BJ (cell line): ENCODE measurements around the gene TRRAP. TPM values are rescaled to one million over a fixed set of nuclear protein-coding genes. Genes with fewer than 3 reads are reported as not detected.

Experiments
- CTCF ChIA-PET: fragments of 350-600 bp; formaldehyde crosslinking; extraction: SDS; loops from one replicate; lab custom pipeline; 2021; ENCODE audit warnings: antibody characterized with exemption, inconsistent platforms; lab: Yijun Ruan, JAX
- POLR2A ChIA-PET: fragments of 300-600 bp; sonication (Branson Sonifier 250); formaldehyde crosslinking; extraction: SDS; loops from one replicate; lab custom pipeline; 2021; ENCODE audit warnings: antibody characterized with exemption; lab: Charles Lee
- DNase-seq: peaks from one replicate; pipeline ENCODE4 v3.0.0-alpha.2; 2011; ENCODE audit warnings: low read depth
- H3K27me3 ChIP-seq: 2 replicates; pipeline ENCODE4 v1.6.0; 2011; ENCODE audit warnings: low read length; ENCODE audit not compliant: control insufficient read depth, insufficient read depth
- H3K36me3 ChIP-seq: 2 replicates; pipeline ENCODE4 v1.5.1; 2011; ENCODE audit warnings: low read length; ENCODE audit not compliant: control insufficient read depth, insufficient read depth
- H3K4me3 ChIP-seq: 2 replicates; pipeline ENCODE4 v1.5.1; 2011; ENCODE audit warnings: low read depth, mild to moderate bottlenecking, control low read depth, low read length
- polyA plus RNA-seq: library from polyadenylated mRNA; depleted of rRNA; stranded (reverse); fragments of >200 nt; gene quantifications from 2 replicates; pipeline ENCODE4 v1.2.3, GENCODE V29; 2011
- TF ChIP-seq, protein P1 (sequence below): IDR thresholded peaks from 2 replicates; pipeline ENCODE4 v1.5.1; 2011; ENCODE audit warnings: low read depth, mild to moderate bottlenecking, control low read depth, inconsistent platforms, low read length, moderate library complexity; ENCODE audit not compliant: insufficient read depth

The TRRAP gene
- polyA plus RNA-seq, 1 experiment, result 17.2 TPM

DNA sequence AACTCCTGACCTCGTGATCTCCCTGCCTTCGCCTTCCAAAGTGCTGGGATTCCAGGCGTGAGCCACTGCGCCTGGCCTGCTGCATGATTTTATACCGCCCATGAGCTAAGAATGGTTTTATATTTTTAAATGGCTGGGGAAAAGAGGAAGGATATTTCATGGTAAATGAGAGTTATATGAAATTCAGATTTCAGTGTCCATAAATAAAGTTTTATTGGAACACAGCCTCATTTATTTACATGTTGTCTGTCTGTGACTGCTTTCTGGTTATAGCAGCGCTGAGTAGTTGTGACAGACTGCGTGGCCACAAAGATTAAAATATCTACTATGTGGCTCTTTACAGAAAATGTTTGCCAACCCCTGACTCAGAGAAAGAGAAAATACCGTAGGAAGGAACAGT is 2.2 kb downstream of the TRRAP start:
- POLR2A ChIA-PET, result no interaction called here
- DNase-seq, result no peak
- Histone ChIP-seq H3K27me3 (no peaks in the 10 kb centered on the region), H3K4me3 (no peak overlapping the region), H3K36me3 (peaks cover 16% of the 10 kb centered on the region)
- TF ChIP-seq, protein P1, sequence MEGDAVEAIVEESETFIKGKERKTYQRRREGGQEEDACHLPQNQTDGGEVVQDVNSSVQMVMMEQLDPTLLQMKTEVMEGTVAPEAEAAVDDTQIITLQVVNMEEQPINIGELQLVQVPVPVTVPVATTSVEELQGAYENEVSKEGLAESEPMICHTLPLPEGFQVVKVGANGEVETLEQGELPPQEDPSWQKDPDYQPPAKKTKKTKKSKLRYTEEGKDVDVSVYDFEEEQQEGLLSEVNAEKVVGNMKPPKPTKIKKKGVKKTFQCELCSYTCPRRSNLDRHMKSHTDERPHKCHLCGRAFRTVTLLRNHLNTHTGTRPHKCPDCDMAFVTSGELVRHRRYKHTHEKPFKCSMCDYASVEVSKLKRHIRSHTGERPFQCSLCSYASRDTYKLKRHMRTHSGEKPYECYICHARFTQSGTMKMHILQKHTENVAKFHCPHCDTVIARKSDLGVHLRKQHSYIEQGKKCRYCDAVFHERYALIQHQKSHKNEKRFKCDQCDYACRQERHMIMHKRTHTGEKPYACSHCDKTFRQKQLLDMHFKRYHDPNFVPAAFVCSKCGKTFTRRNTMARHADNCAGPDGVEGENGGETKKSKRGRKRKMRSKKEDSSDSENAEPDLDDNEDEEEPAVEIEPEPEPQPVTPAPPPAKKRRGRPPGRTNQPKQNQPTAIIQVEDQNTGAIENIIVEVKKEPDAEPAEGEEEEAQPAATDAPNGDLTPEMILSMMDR, result no peak
- CTCF ChIA-PET, result interaction anchor here (1.1 to 1.4 kb wide), 4 partner anchors 8 to 461 kb away, joined by 3 to 9 read pairs (median 4); no protein-coding TSS in a partner anchor

DNA sequence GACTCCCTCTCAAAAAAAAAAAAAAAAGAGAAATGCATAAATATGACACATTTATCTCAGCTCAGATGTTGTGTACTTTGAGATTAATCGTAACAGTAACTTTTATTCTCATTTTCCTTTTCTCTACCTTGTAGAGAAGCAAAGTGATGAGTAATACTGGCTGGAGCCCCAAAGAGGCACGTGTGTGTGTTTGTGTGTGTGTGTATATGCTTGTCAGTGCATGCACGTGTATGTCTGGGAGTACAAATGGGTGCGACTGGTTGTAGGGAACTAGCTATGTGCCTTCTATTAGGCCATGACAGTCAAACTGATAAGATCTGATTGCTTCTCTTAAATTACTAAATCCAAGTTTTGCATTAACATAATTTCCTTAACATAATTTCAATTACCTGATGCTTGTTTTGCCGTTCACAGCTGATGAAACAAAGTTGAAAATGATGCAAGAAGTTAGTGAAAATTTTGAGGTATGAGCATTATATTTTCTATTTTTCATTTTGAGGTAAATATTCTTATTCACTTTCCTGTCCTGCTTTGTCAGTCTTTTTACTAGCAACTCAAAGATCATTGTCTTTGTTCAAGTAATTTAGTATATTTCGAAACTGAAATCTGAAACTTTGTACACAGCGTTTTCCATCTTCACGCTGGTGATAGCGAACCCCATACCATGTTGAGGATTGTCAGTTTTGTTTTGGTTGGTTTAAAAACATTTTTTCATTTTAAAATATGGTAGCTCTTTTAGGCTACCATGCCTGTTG is 3.4 kb downstream of the TRRAP start:
- Histone ChIP-seq H3K4me3 (no peak overlapping the region), H3K36me3 (peaks cover 19% of the 10 kb centered on the region), H3K27me3 (no peaks in the 10 kb centered on the region)
- ChIA-PET POLR2A (no interaction called here), CTCF (interaction anchor here (0.8 kb wide), 1 partner anchor 136 kb away, joined by 3 read pairs; no protein-coding TSS in a partner anchor)
- TF ChIP-seq, protein P1, result no peak
- no peak for DNase-seq

DNA sequence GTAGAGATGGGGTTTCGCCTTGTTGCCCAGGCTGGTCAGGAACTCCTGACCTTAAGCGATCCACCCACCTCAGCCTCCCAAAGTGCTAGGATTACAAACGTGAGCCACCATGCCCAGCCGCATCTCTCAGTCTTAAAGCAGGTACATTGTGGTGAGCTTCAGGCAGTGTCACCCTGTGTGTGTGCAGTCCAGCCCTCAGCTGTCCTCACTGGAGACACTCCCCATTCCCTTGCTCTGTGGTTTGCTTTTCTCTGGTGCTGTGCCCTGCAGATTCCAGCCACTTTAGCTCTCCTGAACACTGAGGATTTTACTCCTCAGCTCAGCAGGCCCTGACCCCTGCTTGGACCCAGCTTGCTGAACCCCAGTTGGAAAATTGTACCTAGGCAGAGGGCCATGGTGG is 6.1 kb downstream of the TRRAP start:
- DNase-seq, result no peak
- POLR2A ChIA-PET, result no interaction called here
- H3K27me3 ChIP-seq, result no peaks in the 10 kb centered on the region
- CTCF ChIA-PET, result interaction anchor here (1.4 kb wide), 1 partner anchor 9 kb away, joined by 3 read pairs; no protein-coding TSS in a partner anchor
- TF ChIP-seq, protein P1, result no peak
- peaks cover 20% of the 10 kb centered on the region for H3K36me3 ChIP-seq
- H3K4me3 ChIP-seq, result no peak overlapping the region

DNA sequence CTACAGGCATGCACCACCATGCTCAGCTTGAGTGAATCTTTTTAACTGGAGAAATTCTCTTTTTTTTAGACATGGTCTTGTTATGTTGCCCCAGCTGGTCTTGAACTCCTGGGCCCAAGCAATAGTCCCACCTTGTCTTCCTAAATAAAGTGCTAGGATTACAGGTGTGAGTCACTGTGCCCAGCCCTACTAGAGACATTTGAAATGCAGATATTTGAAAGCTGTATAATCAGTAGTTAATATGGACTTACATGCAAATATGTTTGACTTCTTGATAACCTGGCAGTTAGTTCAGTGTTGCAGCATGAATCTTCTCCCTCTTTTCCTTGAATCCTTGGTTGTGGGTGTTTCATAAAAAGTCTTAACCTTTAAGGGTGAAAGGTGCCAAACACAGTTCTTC is 8.7 kb downstream of the TRRAP start:
- no peak overlapping the region for H3K4me3 ChIP-seq
- peaks cover 20% of the 10 kb centered on the region for H3K36me3 ChIP-seq
- CTCF ChIA-PET, result interaction anchor here (0.5 to 1.3 kb wide), 2 partner anchors 9 to 104 kb away, joined by 3 to 6 read pairs; partner anchors contain the start of gene TRRAP
- DNase-seq, result no peak
- POLR2A ChIA-PET, result interaction anchor here (0.5 kb wide), 1 partner anchor 914 kb away, joined by 5 read pairs; no protein-coding TSS in a partner anchor
- no peaks in the 10 kb centered on the region for H3K27me3 ChIP-seq
- TF ChIP-seq, protein P1, result no peak

DNA sequence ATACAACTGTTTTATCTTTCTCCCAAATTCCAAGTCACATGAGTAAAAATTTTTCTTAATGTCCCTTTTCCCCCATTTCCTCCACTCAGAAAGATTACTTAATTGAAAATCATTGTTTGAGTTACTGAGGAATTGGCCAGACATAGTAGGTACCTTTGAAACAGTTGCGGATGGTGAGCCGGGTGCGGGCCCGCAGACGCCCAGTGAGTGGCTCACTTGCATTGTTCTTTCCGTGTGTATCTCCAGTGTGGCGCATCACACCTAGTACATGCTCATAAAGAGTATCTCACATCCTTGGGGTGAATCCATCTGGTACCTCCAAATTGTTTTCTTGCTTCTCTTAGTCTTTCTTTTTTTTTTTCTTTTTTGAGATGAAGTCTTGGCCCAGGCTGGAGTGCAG is 14.3 kb downstream of the TRRAP start:
- Histone ChIP-seq H3K27me3 (no peaks in the 10 kb centered on the region), H3K36me3 (peaks cover 8% of the 10 kb centered on the region), H3K4me3 (no peak overlapping the region)
- ChIA-PET POLR2A (no interaction called here), CTCF (interaction anchor here (1.4 kb wide), 2 partner anchors 13 to 14 kb away, joined by 4 to 7 read pairs; partner anchors contain the start of gene TRRAP)
- TF ChIP-seq, protein P1, result no peak
- DNase-seq, result no peak
